ENCODE data around the gene ZNF701.

DNA sequence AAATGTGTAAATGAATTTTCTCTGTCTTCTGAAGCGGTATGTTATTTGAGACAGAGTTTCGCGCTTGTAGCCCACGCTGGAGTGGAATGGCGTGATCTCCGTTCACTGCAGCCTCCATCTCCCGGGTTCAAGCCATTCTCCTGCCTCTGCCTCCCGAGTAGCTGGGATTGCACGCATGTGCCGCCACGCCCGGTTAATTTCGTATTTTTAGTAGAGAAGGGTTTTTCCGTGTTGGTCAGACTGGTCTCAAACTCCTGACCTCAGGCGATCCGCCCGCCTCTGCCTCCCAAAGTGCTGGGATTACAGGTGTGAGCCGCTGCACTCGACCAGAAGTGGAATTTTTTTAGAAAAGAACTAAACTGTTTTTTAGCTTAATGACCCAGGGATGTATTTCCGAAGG lies 46.0 kb upstream of the ZNF701 start:
- TF ChIP-seq POLR2A (IDR thresholded peaks at IDR 0.05; ENCODE audit: low read depth), result no peak
- TF ChIP-seq, protein P1, sequence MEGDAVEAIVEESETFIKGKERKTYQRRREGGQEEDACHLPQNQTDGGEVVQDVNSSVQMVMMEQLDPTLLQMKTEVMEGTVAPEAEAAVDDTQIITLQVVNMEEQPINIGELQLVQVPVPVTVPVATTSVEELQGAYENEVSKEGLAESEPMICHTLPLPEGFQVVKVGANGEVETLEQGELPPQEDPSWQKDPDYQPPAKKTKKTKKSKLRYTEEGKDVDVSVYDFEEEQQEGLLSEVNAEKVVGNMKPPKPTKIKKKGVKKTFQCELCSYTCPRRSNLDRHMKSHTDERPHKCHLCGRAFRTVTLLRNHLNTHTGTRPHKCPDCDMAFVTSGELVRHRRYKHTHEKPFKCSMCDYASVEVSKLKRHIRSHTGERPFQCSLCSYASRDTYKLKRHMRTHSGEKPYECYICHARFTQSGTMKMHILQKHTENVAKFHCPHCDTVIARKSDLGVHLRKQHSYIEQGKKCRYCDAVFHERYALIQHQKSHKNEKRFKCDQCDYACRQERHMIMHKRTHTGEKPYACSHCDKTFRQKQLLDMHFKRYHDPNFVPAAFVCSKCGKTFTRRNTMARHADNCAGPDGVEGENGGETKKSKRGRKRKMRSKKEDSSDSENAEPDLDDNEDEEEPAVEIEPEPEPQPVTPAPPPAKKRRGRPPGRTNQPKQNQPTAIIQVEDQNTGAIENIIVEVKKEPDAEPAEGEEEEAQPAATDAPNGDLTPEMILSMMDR (IDR thresholded peaks at IDR 0.05), result no peak
- no peak for TF ChIP-seq POLR2AphosphoS5 (IDR thresholded peaks at IDR 0.05)
- TF ChIP-seq EP300 (IDR thresholded peaks at IDR 0.05), result no peak

All from esophagus muscularis mucosa (tissue), 4 donors.